Large intestine (tissue), 3 donors: ENCODE data around the gene FDPS. TPM values are rescaled to one million over a fixed set of nuclear protein-coding genes. Genes with fewer than 3 reads are reported as not detected.
A peak's percentile ranks its signal among the peaks of the same experiment; 100 is the strongest.

ENCODE experiments used
- DNase-seq, 2 donors: peaks; one replicate each; pipeline versions ENCODE4 v3.0.0 to v3.0.0-alpha.2; 2013
- H3K27ac ChIP-seq: one replicate; pipeline ENCODE4 v1.5.1; 2013; ENCODE audit warnings: low read length
- H3K27me3 ChIP-seq: 2 replicates; pipeline ENCODE4 v1.6.1; 2013; ENCODE audit warnings: low read length; ENCODE audit not compliant: control insufficient read depth, insufficient read depth
- H3K36me3 ChIP-seq: 2 replicates; pipeline ENCODE4 v1.6.1; 2013; ENCODE audit warnings: low read length; ENCODE audit not compliant: control insufficient read depth, insufficient read depth
- H3K4me1 ChIP-seq: one replicate; pipeline ENCODE4 v1.6.1; 2013; ENCODE audit warnings: low read length; ENCODE audit not compliant: control insufficient read depth, insufficient read depth
- H3K4me3 ChIP-seq: one replicate; pipeline ENCODE4 v1.5.1; 2013; ENCODE audit warnings: low read length
- H3K9me3 ChIP-seq: one replicate; pipeline ENCODE4 v1.6.1; 2013; ENCODE audit warnings: mild to moderate bottlenecking, low read depth, low read length, moderate library complexity; ENCODE audit not compliant: control insufficient read depth
- WGBS: methylation state at CpG from one replicate; pipeline ENCODE4 v1.1.5; 2013; ENCODE audit warnings: low lambda C conversion rate; ENCODE audit not compliant: insufficient coverage; 5-methylcytosine and 5-hydroxymethylcytosine counted together
- polyA plus RNA-seq: library from polyadenylated mRNA; unstranded; fragments of 120-200 nt; gene quantifications from one replicate; pipeline ENCODE4 v1.2.1, GENCODE V29; 2013

Gene FDPS
- polyA plus RNA-seq, 1 donor: 170 TPM

DNA sequence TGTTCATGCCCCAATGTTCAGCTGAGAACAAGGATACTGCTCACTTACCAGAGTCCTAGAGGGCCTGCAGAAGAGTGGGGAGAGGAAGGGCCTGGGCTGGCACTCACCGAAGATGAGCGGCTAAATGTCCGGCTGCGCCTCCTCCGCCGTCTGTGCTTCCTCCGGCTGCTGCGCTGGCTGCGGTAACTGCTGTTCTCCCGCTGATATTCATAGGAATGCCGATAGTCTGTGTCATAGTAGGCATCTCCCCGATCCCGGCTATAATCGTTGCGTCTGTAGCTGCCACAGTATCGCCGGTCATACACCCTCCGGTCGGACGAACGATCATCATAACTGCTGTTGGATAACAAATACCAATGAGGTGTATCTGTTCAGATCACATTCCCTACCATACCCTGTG is 39.3 kb upstream of the FDPS start:
- Histone ChIP-seq H3K4me3 (no peak overlapping the region), H3K27me3 (no peaks in the 10 kb centered on the region), H3K27ac (no peak overlapping the region), H3K9me3 (no peaks in the 10 kb centered on the region), H3K4me1 (peaks cover 10% of the 10 kb centered on the region), H3K36me3 (peaks cover 63% of the 10 kb centered on the region)
- no CpG with 5 or more reads among the region's 21 CpGs for WGBS
- no peak for DNase-seq

GRCh38 chr1:155272466-155273342 is 36.0 kb upstream of the FDPS start:
- WGBS: 0% methylated on average over 9 of the region's 44 CpGs
- peak overlapping the region; percentile 69 for H3K4me3 ChIP-seq
- peaks cover 15% of the 10 kb centered on the region for H3K4me1 ChIP-seq
- H3K9me3 ChIP-seq: no peaks in the 10 kb centered on the region
- peaks cover 32% of the 10 kb centered on the region for H3K36me3 ChIP-seq
- H3K27me3 ChIP-seq: no peaks in the 10 kb centered on the region
- DNase-seq: peak in 1 of 2 donors; percentile 40
- peak overlapping the region; percentile 94 for H3K27ac ChIP-seq

DNA sequence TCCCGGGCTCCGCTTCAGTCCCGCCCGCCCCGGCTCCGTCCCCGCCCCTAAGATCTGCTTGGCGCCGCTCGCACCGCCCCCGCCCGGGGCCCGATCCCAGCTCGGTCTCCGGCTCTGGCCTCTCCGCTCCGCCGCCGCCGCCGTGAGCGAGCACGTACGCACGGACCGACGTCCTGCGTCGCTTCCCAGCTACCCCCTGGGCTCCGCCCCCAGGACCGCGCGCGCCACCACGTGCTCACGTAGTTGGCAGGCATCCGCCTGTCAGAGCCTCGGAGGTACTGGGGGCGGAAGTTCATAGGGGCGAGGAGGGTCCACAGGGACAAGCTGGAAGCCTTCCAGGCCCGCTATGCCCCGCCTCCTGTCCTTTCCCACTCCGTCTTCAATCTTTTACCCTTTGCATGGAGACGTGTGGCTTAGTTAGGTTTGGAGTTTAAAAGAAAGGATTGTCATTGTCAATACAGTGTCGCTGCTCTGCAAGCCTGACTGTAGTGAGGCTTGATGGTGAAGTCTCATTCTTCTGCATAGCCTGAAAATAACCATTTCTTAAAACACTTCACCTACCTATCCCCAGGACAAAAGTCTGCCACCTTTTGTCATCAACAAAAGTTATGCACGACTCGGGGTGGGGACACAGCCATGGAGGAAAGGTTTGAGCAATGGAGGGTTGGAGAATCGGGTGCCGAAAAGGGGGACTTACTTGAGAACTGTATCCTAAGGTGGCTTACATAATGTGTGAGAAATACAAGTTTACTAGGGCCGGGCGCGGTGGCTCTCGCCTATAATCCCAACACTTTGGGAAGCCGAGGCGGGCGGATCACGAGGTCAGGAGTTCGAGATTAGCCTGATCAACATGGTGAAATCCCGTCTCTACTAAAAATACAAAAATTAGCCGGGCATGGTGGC is 35.1 kb upstream of the FDPS start, which contains the start of gene CLK2:
CLK2 (minus strand) TSS at position 162 of the 903 bp plus-strand sequence. CDS start 2,527 bp downstream, outside the sequence.
- DNase-seq: peak; percentile 98 to 99
- WGBS: no CpG with 5 or more reads among the region's 61 CpGs
- H3K36me3 ChIP-seq: peaks cover 23% of the 10 kb centered on the region
- no peaks in the 10 kb centered on the region for H3K9me3 ChIP-seq
- no peaks in the 10 kb centered on the region for H3K27me3 ChIP-seq
- H3K27ac ChIP-seq: peak within 1 kb of the TSS; percentile 94
- H3K4me3 ChIP-seq: peak within 1 kb of the TSS; percentile 69
- H3K4me1 ChIP-seq: peaks cover 18% of the 10 kb centered on the region

DNA sequence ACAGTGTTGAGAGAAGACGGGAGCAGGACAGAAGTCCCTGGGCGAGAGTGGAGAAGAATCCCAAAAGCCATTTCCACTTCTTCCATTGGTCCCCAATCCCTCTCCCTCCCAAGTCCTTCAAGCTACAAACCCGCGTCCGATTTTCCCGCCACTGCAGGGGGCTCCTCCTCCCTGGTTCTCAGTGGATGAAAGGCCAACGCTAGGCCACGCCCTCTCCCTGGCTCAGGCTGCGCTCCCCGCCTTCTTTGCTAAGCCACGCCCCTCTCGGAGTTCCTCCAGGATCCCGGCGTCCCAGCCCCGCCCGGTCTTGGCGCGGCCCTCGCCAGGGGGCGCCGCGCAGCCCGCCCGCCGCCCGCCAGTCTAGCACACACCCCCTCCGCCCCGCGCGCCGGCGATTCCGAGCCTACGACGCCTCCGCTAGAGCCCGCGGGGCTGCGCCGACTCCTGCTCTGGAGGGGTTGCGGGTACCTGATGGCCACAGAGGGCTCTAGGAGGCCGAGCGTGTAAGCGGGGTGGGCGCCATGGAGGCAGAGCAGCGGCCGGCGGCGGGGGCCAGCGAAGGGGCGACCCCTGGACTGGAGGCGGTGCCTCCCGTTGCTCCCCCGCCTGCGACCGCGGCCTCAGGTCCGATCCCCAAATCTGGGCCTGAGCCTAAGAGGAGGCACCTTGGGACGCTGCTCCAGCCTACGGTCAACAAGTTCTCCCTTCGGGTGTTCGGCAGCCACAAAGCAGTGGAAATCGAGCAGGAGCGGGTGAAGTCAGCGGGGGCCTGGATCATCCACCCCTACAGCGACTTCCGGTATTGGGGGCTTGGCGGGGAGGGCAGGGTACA is 31.4 kb upstream of the FDPS start, which contains the start of gene HCN3:
HCN3 (plus strand) TSS at position 394 of the 832 bp plus-strand sequence; CDS start at position 522, 128 bp downstream.
- H3K36me3 ChIP-seq: peaks cover under 1% of the 10 kb centered on the region
- H3K4me1 ChIP-seq: peaks cover 17% of the 10 kb centered on the region
- peak within 1 kb of the TSS; percentile 92 for H3K4me3 ChIP-seq
- H3K27me3 ChIP-seq: no peaks in the 10 kb centered on the region
- no CpG with 5 or more reads among the region's 68 CpGs for WGBS
- DNase-seq: peak; percentile 97 to 98
- H3K9me3 ChIP-seq: no peaks in the 10 kb centered on the region
- H3K27ac ChIP-seq: peak within 1 kb of the TSS; percentile 50

- H3K9me3 ChIP-seq: no peaks in the 10 kb centered on the region
- DNase-seq: peak; percentile 54 to 72
- H3K27me3 ChIP-seq: no peaks in the 10 kb centered on the region
- H3K4me1 ChIP-seq: peaks cover 15% of the 10 kb centered on the region
- H3K4me3 ChIP-seq: peak overlapping the region; percentile 92
- peaks cover 4% of the 10 kb centered on the region for H3K36me3 ChIP-seq
- peak overlapping the region; percentile 50 for H3K27ac ChIP-seq
- no CpG with 5 or more reads among the region's 29 CpGs for WGBS
These were observed 30.6 kb upstream of the FDPS start for GRCh38 chr1:155277902-155278688.

GRCh38 chr1:155278689-155279160 is 29.9 kb upstream of the FDPS start:
- Histone ChIP-seq H3K4me1 (peaks cover 14% of the 10 kb centered on the region), H3K27ac (no peak overlapping the region), H3K36me3 (peaks cover 5% of the 10 kb centered on the region), H3K9me3 (no peaks in the 10 kb centered on the region), H3K4me3 (peak overlapping the region; percentile 92), H3K27me3 (no peaks in the 10 kb centered on the region)
- 80% methylated on average over 2 of the region's 10 CpGs for WGBS
- no peak for DNase-seq

DNA sequence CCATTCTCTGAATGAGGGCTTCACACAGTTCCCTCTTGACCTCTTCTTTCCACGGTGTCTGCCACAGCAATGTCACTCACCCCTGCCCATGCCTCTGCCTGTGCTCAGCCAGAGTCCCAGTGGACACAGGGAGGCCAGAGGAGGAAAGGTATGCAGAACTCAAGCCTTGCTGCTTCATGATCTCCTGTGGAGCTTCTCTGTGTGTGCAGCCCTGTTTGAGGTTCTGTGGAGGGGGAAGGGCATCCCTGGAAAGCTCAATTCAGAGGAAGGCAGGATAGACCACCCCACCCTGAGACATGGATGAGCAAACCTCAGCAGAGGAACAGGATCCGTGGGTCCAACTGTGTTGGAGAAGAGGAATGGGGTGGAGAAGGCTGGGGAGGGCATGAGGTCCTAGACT is 29.4 kb upstream of the FDPS start:
- H3K4me1 ChIP-seq: peaks cover 11% of the 10 kb centered on the region
- no peak overlapping the region for H3K4me3 ChIP-seq
- H3K36me3 ChIP-seq: peaks cover 11% of the 10 kb centered on the region
- H3K27ac ChIP-seq: no peak overlapping the region
- 100% methylated on average over 1 of the region's 2 CpGs for WGBS
- no peak for DNase-seq
- no peaks in the 10 kb centered on the region for H3K27me3 ChIP-seq
- H3K9me3 ChIP-seq: no peaks in the 10 kb centered on the region

DNA sequence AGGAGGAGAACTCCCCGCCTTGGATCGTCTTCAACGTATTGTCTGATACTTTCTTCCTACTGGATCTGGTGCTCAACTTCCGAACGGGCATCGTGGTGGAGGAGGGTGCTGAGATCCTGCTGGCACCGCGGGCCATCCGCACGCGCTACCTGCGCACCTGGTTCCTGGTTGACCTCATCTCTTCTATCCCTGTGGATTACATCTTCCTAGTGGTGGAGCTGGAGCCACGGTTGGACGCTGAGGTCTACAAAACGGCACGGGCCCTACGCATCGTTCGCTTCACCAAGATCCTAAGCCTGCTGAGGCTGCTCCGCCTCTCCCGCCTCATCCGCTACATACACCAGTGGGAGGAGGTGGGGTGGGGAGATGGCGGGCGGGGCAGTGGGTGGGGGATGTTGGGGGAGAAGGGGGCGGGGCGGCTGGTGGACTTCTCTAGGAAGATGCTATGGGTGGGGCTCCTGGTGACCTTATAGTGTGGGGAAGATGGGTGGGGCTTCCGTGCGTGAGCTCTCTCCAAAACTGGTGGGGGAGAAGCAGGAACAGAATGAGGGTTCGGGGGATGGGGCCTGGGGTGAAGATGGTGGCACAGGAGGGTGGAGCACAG is 26.1 kb upstream of the FDPS start:
- WGBS: 86% methylated on average over 2 of the region's 29 CpGs
- H3K36me3 ChIP-seq: peaks cover 20% of the 10 kb centered on the region
- DNase-seq: no peak

GRCh38 chr1:155284476-155284875 is 24.2 kb upstream of the FDPS start:
- H3K27me3 ChIP-seq: no peaks in the 10 kb centered on the region
- H3K36me3 ChIP-seq: peaks cover 35% of the 10 kb centered on the region
- WGBS: no CpG with 5 or more reads among the region's 12 CpGs
- H3K4me3 ChIP-seq: no peak overlapping the region
- peaks cover 6% of the 10 kb centered on the region for H3K4me1 ChIP-seq
- H3K27ac ChIP-seq: no peak overlapping the region
- DNase-seq: no peak
- H3K9me3 ChIP-seq: no peaks in the 10 kb centered on the region

More for the DNA sequence above, 26.1 kb upstream of the FDPS start:
- Histone ChIP-seq H3K4me1 (peaks cover 12% of the 10 kb centered on the region), H3K9me3 (no peaks in the 10 kb centered on the region), H3K27me3 (no peaks in the 10 kb centered on the region), H3K27ac (no peak overlapping the region), H3K4me3 (no peak overlapping the region)
